ENCODE data around the gene PARD3.

The PARD3 gene

DNA sequence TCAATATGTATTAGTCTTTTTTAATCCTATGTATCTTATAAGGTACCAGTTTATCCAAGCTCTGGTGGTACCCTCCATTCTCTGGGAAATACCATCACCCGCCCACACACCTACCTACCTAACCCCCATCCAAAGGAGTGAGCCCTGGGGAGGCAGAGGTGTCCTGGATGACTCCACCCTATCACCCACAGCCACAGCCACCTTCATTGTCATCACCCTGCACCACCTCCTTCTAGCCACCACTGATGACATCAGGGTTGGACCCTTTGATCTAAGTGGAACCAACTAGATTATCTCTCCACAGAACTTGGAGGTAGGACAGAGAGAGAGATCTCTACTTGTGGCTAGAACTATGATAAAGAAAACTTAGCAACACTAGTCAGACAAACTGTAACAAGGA lies 259.4 kb downstream of the PARD3 start:
- H3K36me3 ChIP-seq (ENCODE audit: control insufficient read depth, low read length) = no peaks in the 10 kb centered on the region
- TF ChIP-seq, protein P1, sequence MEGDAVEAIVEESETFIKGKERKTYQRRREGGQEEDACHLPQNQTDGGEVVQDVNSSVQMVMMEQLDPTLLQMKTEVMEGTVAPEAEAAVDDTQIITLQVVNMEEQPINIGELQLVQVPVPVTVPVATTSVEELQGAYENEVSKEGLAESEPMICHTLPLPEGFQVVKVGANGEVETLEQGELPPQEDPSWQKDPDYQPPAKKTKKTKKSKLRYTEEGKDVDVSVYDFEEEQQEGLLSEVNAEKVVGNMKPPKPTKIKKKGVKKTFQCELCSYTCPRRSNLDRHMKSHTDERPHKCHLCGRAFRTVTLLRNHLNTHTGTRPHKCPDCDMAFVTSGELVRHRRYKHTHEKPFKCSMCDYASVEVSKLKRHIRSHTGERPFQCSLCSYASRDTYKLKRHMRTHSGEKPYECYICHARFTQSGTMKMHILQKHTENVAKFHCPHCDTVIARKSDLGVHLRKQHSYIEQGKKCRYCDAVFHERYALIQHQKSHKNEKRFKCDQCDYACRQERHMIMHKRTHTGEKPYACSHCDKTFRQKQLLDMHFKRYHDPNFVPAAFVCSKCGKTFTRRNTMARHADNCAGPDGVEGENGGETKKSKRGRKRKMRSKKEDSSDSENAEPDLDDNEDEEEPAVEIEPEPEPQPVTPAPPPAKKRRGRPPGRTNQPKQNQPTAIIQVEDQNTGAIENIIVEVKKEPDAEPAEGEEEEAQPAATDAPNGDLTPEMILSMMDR (IDR thresholded peaks at IDR 0.05; ENCODE audit: low read depth, low read length, poor library complexity, severe bottlenecking) = no peak
- no peak for TF ChIP-seq EZH2phosphoT487 (IDR thresholded peaks at IDR 0.05; ENCODE audit: borderline replicate concordance, low read length)
- H3K4me3 ChIP-seq (ENCODE audit: low read length) = no peak overlapping the region
- no peaks in the 10 kb centered on the region for H3K9me3 ChIP-seq (ENCODE audit: control insufficient read depth, insufficient read depth, low read length)
- H4K20me1 ChIP-seq (ENCODE audit: control insufficient read depth, insufficient read depth, low read depth, low read length) = no peaks in the 10 kb centered on the region
- no peaks in the 10 kb centered on the region for H3F3A ChIP-seq (ENCODE audit: control insufficient read depth, insufficient read depth)
- no peaks in the 10 kb centered on the region for H3K4me1 ChIP-seq (ENCODE audit: control insufficient read depth, low read length)
- no peaks in the 10 kb centered on the region for H3K27me3 ChIP-seq (ENCODE audit: control insufficient read depth, low read length)
- no peaks in the 10 kb centered on the region for H3K9me2 ChIP-seq (replicated peaks; ENCODE audit: control insufficient read depth, low read length)
- H3K27ac ChIP-seq (ENCODE audit: low read depth, low read length) = no peak overlapping the region
- no peaks in the 10 kb centered on the region for H3K79me2 ChIP-seq (ENCODE audit: control insufficient read depth, low read length)
- no peak overlapping the region for H3K4me2 ChIP-seq (ENCODE audit: low read length)

DNA sequence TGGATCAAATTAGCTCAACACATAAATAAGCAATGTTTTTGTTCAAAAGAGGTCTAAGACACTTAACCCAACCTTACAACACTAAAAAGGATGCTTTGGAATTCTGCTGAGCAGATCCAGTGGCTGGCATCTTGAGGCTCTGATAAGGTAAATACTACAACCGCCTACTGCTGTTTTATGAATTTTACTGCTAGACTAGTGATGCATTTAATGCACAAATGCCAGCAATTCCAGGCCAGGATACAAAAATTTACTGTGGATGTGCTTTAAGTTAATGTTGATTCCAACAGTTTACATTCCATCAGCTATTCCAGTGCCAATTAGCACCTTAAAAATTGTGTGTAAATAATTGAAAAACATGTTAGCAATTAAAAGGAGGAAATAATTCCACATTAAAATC lies 261.3 kb downstream of the PARD3 start:
- no peak overlapping the region for H3K27ac ChIP-seq (ENCODE audit: low read depth, low read length)
- TF ChIP-seq, protein P1 (IDR thresholded peaks at IDR 0.05; ENCODE audit: low read depth, low read length, poor library complexity, severe bottlenecking) = no peak
- TF ChIP-seq EZH2phosphoT487 (IDR thresholded peaks at IDR 0.05; ENCODE audit: borderline replicate concordance, low read length) = no peak
- peaks cover 14% of the 10 kb centered on the region for H3K4me1 ChIP-seq (ENCODE audit: control insufficient read depth, low read length)

DNA sequence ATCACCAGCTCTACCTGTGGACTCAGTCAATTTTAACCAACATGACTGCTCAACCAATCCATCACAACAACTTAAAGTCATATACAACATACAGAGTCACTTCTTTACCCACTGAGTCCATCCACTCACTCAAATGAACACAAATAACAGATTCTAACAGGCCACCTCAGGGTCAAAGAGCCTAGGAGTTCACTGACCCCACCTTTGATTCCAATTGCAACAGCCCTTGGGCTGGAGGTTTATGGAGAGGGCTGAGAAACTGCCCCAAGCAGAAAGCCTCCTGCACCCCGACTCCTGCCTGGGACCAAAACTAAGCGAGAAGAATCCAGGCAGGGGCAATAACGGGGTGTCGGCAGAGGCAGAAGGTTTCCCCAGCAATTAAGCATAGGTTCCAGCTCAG lies 263.8 kb downstream of the PARD3 start:
- Histone ChIP-seq H3K9me2 (replicated peaks; ENCODE audit: control insufficient read depth, low read length) (no peaks in the 10 kb centered on the region), H3K4me1 (ENCODE audit: control insufficient read depth, low read length) (peaks cover 19% of the 10 kb centered on the region), H3K27ac (ENCODE audit: low read depth, low read length) (no peak overlapping the region), H3K36me3 (ENCODE audit: control insufficient read depth, low read length) (no peaks in the 10 kb centered on the region), H3K4me3 (ENCODE audit: low read length) (no peak overlapping the region), H4K20me1 (ENCODE audit: control insufficient read depth, insufficient read depth, low read depth, low read length) (no peaks in the 10 kb centered on the region), H3K79me2 (ENCODE audit: control insufficient read depth, low read length) (no peaks in the 10 kb centered on the region), H3K9me3 (ENCODE audit: control insufficient read depth, insufficient read depth, low read length) (no peaks in the 10 kb centered on the region), H3K4me2 (ENCODE audit: low read length) (no peak overlapping the region), H3F3A (ENCODE audit: control insufficient read depth, insufficient read depth) (no peaks in the 10 kb centered on the region), H3K27me3 (ENCODE audit: control insufficient read depth, low read length) (no peaks in the 10 kb centered on the region)
- TF ChIP-seq EZH2phosphoT487 (IDR thresholded peaks at IDR 0.05; ENCODE audit: borderline replicate concordance, low read length) = no peak
- TF ChIP-seq, protein P1 (IDR thresholded peaks at IDR 0.05; ENCODE audit: low read depth, low read length, poor library complexity, severe bottlenecking) = no peak

More for the DNA sequence above, 261.3 kb downstream of the PARD3 start:
- no peaks in the 10 kb centered on the region for H4K20me1 ChIP-seq (ENCODE audit: control insufficient read depth, insufficient read depth, low read depth, low read length)
- H3K9me3 ChIP-seq (ENCODE audit: control insufficient read depth, insufficient read depth, low read length) = no peaks in the 10 kb centered on the region
- no peaks in the 10 kb centered on the region for H3K79me2 ChIP-seq (ENCODE audit: control insufficient read depth, low read length)
- no peaks in the 10 kb centered on the region for H3F3A ChIP-seq (ENCODE audit: control insufficient read depth, insufficient read depth)
- H3K36me3 ChIP-seq (ENCODE audit: control insufficient read depth, low read length) = no peaks in the 10 kb centered on the region
- H3K4me2 ChIP-seq (ENCODE audit: low read length) = no peak overlapping the region
- H3K27me3 ChIP-seq (ENCODE audit: control insufficient read depth, low read length) = no peaks in the 10 kb centered on the region
- H3K9me2 ChIP-seq (replicated peaks; ENCODE audit: control insufficient read depth, low read length) = no peaks in the 10 kb centered on the region
- H3K4me3 ChIP-seq (ENCODE audit: low read length) = no peak overlapping the region

DNA sequence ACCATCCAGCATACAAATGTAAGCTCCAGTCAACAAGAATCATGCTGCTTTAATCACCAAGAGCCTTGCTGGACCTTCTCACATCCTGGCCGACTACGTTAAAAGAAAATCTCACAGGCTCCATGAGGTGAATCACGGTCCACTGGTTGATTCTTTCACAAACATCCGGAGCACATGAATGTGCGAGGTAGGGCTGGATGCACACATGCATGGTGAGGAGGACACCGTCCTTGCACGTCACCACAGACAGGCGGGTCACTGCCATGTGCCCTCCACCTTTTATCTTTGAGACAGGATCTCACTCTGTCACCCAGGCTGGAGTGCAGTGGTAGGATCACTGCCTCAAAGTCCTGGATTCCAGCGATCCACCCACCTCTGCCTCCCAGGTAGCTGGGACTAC lies 265.1 kb downstream of the PARD3 start:
- Histone ChIP-seq H4K20me1 (ENCODE audit: control insufficient read depth, insufficient read depth, low read depth, low read length) (no peaks in the 10 kb centered on the region), H3K9me3 (ENCODE audit: control insufficient read depth, insufficient read depth, low read length) (no peaks in the 10 kb centered on the region), H3K4me1 (ENCODE audit: control insufficient read depth, low read length) (peaks cover 19% of the 10 kb centered on the region), H3K9me2 (replicated peaks; ENCODE audit: control insufficient read depth, low read length) (no peaks in the 10 kb centered on the region), H3K4me3 (ENCODE audit: low read length) (no peak overlapping the region), H3K27me3 (ENCODE audit: control insufficient read depth, low read length) (no peaks in the 10 kb centered on the region), H3K27ac (ENCODE audit: low read depth, low read length) (no peak overlapping the region), H3K79me2 (ENCODE audit: control insufficient read depth, low read length) (no peaks in the 10 kb centered on the region), H3F3A (ENCODE audit: control insufficient read depth, insufficient read depth) (no peaks in the 10 kb centered on the region), H3K4me2 (ENCODE audit: low read length) (no peak overlapping the region), H3K36me3 (ENCODE audit: control insufficient read depth, low read length) (no peaks in the 10 kb centered on the region)
- no peak for TF ChIP-seq EZH2phosphoT487 (IDR thresholded peaks at IDR 0.05; ENCODE audit: borderline replicate concordance, low read length)
- TF ChIP-seq, protein P1 (IDR thresholded peaks at IDR 0.05; ENCODE audit: low read depth, low read length, poor library complexity, severe bottlenecking) = no peak
